ENCODE data around the gene FBXO21.

DNA sequence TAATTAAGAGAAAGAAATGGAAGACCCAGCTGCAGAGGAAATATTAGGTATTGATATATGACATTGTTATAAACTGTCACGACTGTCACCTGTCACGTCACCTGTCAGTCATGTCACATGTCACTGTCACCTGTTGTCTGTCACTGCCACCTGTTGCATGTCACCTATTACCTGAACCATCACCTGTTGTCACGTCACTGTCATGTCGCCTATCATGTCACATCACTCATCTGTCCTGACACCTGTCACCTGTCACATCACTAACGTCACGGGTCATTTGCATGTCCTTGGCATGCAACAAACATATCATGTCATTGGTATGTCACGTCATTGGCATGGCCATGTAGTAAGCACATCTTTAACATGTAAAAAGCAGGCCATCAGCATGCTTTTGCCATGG is 64.5 kb downstream of the FBXO21 start:
- TF ChIP-seq, protein P1, sequence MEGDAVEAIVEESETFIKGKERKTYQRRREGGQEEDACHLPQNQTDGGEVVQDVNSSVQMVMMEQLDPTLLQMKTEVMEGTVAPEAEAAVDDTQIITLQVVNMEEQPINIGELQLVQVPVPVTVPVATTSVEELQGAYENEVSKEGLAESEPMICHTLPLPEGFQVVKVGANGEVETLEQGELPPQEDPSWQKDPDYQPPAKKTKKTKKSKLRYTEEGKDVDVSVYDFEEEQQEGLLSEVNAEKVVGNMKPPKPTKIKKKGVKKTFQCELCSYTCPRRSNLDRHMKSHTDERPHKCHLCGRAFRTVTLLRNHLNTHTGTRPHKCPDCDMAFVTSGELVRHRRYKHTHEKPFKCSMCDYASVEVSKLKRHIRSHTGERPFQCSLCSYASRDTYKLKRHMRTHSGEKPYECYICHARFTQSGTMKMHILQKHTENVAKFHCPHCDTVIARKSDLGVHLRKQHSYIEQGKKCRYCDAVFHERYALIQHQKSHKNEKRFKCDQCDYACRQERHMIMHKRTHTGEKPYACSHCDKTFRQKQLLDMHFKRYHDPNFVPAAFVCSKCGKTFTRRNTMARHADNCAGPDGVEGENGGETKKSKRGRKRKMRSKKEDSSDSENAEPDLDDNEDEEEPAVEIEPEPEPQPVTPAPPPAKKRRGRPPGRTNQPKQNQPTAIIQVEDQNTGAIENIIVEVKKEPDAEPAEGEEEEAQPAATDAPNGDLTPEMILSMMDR (IDR thresholded peaks at IDR 0.05), result no peak
- no peak for TF ChIP-seq POLR2A (IDR thresholded peaks at IDR 0.05)
